ENCODE measurements around the gene ARHGAP19.

DNA sequence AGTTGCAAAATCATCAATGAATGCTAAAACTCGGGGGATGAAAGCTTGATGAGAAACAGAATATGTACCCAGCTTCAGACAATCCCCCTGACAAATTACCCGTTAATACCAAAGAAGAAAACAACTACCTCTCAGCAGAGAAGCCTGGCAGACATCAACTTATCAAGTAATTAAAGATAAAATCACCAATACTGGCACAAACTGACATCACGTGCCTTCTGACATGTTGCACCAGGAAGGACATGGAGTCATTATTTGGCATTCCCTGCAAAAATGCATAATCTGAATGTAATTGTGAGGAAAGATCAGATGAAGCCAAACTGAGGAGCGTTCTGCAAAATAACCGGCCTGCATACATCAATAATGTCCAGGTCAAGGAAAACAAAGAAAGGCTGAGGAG is 114.4 kb downstream of the ARHGAP19 start:
- TF ChIP-seq, protein P1, sequence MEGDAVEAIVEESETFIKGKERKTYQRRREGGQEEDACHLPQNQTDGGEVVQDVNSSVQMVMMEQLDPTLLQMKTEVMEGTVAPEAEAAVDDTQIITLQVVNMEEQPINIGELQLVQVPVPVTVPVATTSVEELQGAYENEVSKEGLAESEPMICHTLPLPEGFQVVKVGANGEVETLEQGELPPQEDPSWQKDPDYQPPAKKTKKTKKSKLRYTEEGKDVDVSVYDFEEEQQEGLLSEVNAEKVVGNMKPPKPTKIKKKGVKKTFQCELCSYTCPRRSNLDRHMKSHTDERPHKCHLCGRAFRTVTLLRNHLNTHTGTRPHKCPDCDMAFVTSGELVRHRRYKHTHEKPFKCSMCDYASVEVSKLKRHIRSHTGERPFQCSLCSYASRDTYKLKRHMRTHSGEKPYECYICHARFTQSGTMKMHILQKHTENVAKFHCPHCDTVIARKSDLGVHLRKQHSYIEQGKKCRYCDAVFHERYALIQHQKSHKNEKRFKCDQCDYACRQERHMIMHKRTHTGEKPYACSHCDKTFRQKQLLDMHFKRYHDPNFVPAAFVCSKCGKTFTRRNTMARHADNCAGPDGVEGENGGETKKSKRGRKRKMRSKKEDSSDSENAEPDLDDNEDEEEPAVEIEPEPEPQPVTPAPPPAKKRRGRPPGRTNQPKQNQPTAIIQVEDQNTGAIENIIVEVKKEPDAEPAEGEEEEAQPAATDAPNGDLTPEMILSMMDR (IDR thresholded peaks at IDR 0.05): no peak
- no peak for TF ChIP-seq POLR2A (IDR thresholded peaks at IDR 0.05)
